ENCODE data around the gene TRIM63.

- TF ChIP-seq POLR2AphosphoS5 (IDR thresholded peaks at IDR 0.05; ENCODE audit: insufficient read depth in 1 of 2, low read depth in 1 of 2), result no peak
- no peak for TF ChIP-seq CTCF (IDR thresholded peaks at IDR 0.05)
- TF ChIP-seq POLR2A (IDR thresholded peaks at IDR 0.05), result no peak
Observed at GRCh38 chr1:26102526-26102925, 35.1 kb upstream of the TRIM63 start.
